Measurements from ENCODE around the gene STX4. TPM values are rescaled to one million over a fixed set of nuclear protein-coding genes. Genes with fewer than 3 reads are reported as not detected.

Gene STX4
- polyA plus RNA-seq, 2 of the 4 experiments (the other 2 are of a cell fraction), result 39.7 to 73.9 TPM

DNA sequence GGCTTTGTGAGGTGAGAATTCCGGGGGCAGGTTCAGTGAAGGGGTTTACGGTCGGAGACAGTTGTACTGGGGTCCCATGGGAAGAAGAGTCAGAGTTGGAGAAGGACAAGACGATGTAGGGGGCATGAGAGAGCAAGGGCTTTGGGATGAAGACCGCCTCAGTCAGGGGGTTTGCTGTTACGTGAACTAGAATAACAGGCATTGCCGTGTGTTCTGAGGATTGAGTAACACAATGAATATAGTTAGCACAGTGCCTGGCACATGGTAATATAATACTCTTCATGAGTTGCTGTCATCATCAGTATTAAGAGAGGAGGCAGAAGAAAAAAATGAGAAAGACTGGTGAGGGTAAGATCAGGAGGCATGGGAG lies 41.4 kb downstream of the STX4 start:
- H3K4me2 ChIP-seq, result peak overlapping the region; percentile 95
- H3K9me3 ChIP-seq, result no peaks in the 10 kb centered on the region
- WGBS (ENCODE audit: missing lambda C conversion rate), result 4% methylated on average over 7 of the region's 7 CpGs
- peak overlapping the region; percentile 90 for H3K4me3 ChIP-seq
- H3K27ac ChIP-seq, result peak overlapping the region; percentile 98
- FAIRE-seq (no peak), ATAC-seq (no peak), DNase-seq (ENCODE audit: low read depth in 1 of 2, low spot score in 1 of 2) (no peak)
- H3K4me1 ChIP-seq, result peaks cover 19% of the 10 kb centered on the region
- ChIA-PET CTCF (interaction anchor here (1.1 to 3.6 kb wide), 3 partner anchors 10 to 90 kb away, joined by 3 to 21 read pairs (median 3); partner anchors contain the start of gene HSD3B7), POLR2A (interaction anchor here (1.1 to 2.4 kb wide), 17 partner anchors 10 to 385 kb away, joined by 3 to 32 read pairs (median 7); partner anchors contain the start of genes ARMC5, FUS, HSD3B7 and KAT8)
- TF ChIP-seq HOXA7 (CRISPR knock-in tag; IDR thresholded peaks at IDR 0.05), result peak; percentile 33; the same call in 1 of the 2 replicates
- TF ChIP-seq RFX5 (IDR thresholded peaks at IDR 0.05), result no peak

DNA sequence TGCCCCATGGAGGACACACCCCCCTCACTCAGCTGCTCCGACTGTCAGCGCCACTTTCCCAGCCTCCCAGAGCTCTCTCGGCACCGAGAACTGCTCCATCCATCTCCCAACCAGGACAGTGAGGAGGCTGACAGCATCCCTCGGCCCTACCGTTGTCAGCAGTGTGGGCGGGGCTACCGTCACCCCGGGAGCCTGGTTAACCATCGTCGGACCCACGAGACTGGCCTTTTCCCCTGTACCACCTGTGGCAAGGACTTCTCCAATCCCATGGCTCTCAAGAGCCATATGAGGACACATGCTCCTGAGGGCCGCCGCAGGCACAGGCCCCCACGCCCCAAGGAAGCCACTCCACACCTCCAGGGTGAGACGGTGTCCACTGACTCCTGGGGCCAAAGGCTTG lies 43.0 kb downstream of the STX4 start:
- Histone ChIP-seq H3K4me2 (no peak overlapping the region), H3K4me1 (peaks cover 19% of the 10 kb centered on the region), H3K4me3 (no peak overlapping the region), H3K9me3 (no peaks in the 10 kb centered on the region), H3K27ac (no peak overlapping the region)
- FAIRE-seq (no peak), DNase-seq (ENCODE audit: low read depth in 1 of 2, low spot score in 1 of 2) (no peak), ATAC-seq (no peak)
- ChIA-PET POLR2A (no interaction called here), CTCF (interaction anchor here (1.0 to 1.3 kb wide), 3 partner anchors 43 to 122 kb away, joined by 3 to 11 read pairs (median 5); partner anchors contain the start of gene HSD3B7)
- 85% methylated on average over 10 of the region's 16 CpGs for WGBS (ENCODE audit: missing lambda C conversion rate)
- TF ChIP-seq, protein P1, sequence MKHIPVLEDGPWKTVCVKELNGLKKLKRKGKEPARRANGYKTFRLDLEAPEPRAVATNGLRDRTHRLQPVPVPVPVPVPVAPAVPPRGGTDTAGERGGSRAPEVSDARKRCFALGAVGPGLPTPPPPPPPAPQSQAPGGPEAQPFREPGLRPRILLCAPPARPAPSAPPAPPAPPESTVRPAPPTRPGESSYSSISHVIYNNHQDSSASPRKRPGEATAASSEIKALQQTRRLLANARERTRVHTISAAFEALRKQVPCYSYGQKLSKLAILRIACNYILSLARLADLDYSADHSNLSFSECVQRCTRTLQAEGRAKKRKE (CRISPR knock-in tag; IDR thresholded peaks at IDR 0.05; ENCODE audit: low read depth), result no peak
- TF ChIP-seq, protein P2, sequence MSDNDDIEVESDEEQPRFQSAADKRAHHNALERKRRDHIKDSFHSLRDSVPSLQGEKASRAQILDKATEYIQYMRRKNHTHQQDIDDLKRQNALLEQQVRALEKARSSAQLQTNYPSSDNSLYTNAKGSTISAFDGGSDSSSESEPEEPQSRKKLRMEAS (IDR thresholded peaks at IDR 0.05), result no peak
- TF ChIP-seq, protein P3, sequence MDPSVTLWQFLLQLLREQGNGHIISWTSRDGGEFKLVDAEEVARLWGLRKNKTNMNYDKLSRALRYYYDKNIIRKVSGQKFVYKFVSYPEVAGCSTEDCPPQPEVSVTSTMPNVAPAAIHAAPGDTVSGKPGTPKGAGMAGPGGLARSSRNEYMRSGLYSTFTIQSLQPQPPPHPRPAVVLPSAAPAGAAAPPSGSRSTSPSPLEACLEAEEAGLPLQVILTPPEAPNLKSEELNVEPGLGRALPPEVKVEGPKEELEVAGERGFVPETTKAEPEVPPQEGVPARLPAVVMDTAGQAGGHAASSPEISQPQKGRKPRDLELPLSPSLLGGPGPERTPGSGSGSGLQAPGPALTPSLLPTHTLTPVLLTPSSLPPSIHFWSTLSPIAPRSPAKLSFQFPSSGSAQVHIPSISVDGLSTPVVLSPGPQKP (IDR thresholded peaks at IDR 0.05; ENCODE audit: low read depth, low read length), result no peak
- TF ChIP-seq KDM5A (IDR thresholded peaks at IDR 0.05) (no peak), HOXB13 (CRISPR knock-in tag; IDR thresholded peaks at IDR 0.05; ENCODE audit: low read depth) (no peak), POLR2A (IDR thresholded peaks at IDR 0.05; ENCODE audit: low read length) (no peak), CBX2 (IDR thresholded peaks at IDR 0.05; ENCODE audit: borderline replicate concordance, low read depth) (no peak)
- TF ChIP-seq, protein P4, sequence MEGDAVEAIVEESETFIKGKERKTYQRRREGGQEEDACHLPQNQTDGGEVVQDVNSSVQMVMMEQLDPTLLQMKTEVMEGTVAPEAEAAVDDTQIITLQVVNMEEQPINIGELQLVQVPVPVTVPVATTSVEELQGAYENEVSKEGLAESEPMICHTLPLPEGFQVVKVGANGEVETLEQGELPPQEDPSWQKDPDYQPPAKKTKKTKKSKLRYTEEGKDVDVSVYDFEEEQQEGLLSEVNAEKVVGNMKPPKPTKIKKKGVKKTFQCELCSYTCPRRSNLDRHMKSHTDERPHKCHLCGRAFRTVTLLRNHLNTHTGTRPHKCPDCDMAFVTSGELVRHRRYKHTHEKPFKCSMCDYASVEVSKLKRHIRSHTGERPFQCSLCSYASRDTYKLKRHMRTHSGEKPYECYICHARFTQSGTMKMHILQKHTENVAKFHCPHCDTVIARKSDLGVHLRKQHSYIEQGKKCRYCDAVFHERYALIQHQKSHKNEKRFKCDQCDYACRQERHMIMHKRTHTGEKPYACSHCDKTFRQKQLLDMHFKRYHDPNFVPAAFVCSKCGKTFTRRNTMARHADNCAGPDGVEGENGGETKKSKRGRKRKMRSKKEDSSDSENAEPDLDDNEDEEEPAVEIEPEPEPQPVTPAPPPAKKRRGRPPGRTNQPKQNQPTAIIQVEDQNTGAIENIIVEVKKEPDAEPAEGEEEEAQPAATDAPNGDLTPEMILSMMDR (IDR thresholded peaks at IDR 0.05), result no peak

DNA sequence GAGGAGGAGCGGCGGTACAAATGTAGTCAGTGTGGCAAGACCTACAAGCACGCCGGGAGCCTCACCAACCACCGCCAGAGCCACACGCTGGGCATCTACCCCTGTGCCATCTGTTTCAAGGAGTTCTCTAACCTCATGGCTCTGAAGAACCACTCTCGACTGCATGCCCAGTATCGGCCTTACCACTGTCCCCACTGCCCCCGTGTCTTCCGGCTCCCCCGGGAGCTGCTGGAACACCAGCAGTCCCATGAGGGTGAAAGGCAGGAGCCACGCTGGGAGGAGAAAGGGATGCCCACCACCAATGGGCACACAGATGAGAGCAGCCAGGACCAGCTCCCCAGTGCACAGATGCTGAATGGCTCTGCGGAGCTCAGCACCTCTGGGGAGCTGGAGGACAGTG lies 43.7 kb downstream of the STX4 start:
- CTCF ChIA-PET, result interaction anchor here (1.1 to 1.4 kb wide), 2 partner anchors 19 to 93 kb away, joined by 3 to 4 read pairs; no protein-coding TSS in a partner anchor
- Histone ChIP-seq H3K4me2 (no peak overlapping the region), H3K9me3 (no peaks in the 10 kb centered on the region), H3K4me1 (peaks cover 12% of the 10 kb centered on the region), H3K4me3 (no peak overlapping the region), H3K27ac (no peak overlapping the region)
- DNase-seq (ENCODE audit: low read depth in 1 of 2, low spot score in 1 of 2) (no peak), ATAC-seq (no peak), FAIRE-seq (no peak)
- TF ChIP-seq ZSCAN20 (CRISPR knock-in tag; IDR thresholded peaks at IDR 0.05) (no peak), MYC (IDR thresholded peaks at IDR 0.05; ENCODE audit: borderline replicate concordance, low read length) (no peak)
- WGBS (ENCODE audit: missing lambda C conversion rate), result 96% methylated on average over 12 of the region's 13 CpGs
- POLR2A ChIA-PET, result no interaction called here

DNA sequence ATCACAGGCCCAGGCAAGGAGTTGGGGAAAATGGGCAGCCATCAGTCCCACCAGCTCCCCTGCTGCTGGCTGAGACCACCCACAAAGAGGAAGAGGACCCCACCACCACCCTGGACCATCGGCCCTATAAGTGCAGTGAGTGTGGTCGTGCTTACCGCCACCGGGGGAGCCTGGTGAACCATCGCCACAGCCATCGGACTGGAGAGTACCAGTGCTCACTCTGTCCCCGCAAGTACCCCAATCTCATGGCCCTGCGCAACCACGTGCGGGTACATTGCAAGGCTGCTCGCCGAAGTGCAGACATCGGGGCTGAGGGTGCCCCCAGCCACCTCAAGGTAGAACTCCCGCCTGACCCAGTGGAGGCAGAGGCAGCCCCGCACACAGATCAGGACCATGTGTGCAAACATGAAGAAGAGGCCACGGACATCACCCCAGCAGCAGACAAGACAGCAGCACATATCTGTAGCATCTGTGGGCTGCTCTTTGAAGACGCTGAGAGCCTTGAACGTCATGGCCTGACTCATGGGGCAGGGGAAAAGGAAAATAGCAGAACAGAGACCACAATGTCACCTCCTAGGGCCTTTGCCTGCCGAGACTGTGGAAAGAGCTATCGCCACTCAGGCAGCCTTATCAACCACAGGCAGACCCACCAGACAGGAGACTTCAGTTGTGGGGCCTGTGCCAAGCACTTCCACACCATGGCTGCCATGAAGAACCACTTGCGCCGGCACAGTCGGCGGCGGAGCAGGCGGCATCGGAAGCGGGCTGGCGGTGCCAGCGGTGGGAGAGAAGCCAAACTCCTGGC lies 44.4 kb downstream of the STX4 start:
- Histone ChIP-seq H3K4me1 (peaks cover 10% of the 10 kb centered on the region; the same call in 2 of the 3 replicates), H3K9me3 (no peaks in the 10 kb centered on the region), H3K4me3 (no peak overlapping the region), H3K27ac (no peak overlapping the region), H3K4me2 (no peak overlapping the region)
- ChIA-PET CTCF (interaction anchor here (1.0 to 1.4 kb wide), 3 partner anchors 17 to 94 kb away, joined by 3 to 4 read pairs (median 3); partner anchors contain the start of gene VKORC1), POLR2A (interaction anchor here (0.6 kb wide), 1 partner anchor 25 kb away, joined by 7 read pairs; no protein-coding TSS in a partner anchor)
- ATAC-seq (no peak), FAIRE-seq (no peak), DNase-seq (ENCODE audit: low read depth in 1 of 2, low spot score in 1 of 2) (no peak)
- TF ChIP-seq FOSL2 (IDR thresholded peaks at IDR 0.05) (no peak), FOSL2 (CRISPR knock-in tag; IDR thresholded peaks at IDR 0.05) (no peak)
- 95% methylated on average over 26 of the region's 30 CpGs for WGBS (ENCODE audit: missing lambda C conversion rate)

All from A549 (cell line).